HEK293 (cell line): ENCODE measurements around the gene NFIB.

Source experiments
- PRDM10 ChIP-seq: fragments of 450-650 bp; formaldehyde crosslinking; IDR thresholded peaks from 2 replicates; pipeline ENCODE4 v1.5.1; 2016; ENCODE audit warnings: missing biosample characterization, missing genetic modification characterization
- SALL2 ChIP-seq: fragments of 450-650 bp; formaldehyde crosslinking; IDR thresholded peaks from 2 replicates; pipeline ENCODE4 v1.5.0; 2017; ENCODE audit warnings: missing biosample characterization, mild to moderate bottlenecking, missing genetic modification characterization, borderline replicate concordance
- TCF7L2 ChIP-seq: IDR thresholded peaks from 2 replicates; pipeline ENCODE4 v1.6.1; 2011; ENCODE audit warnings: low read depth, mild to moderate bottlenecking, inconsistent platforms, low read length, moderate library complexity, borderline replicate concordance
- YY1 ChIP-seq: fragments of 450-650 bp; formaldehyde crosslinking; IDR thresholded peaks from 2 replicates; pipeline ENCODE4 v1.5.1; 2018; ENCODE audit warnings: missing biosample characterization, missing genetic modification characterization
- ZBTB17 ChIP-seq: fragments of 450-650 bp; formaldehyde crosslinking; IDR thresholded peaks from 2 replicates; pipeline ENCODE4 v1.5.1; 2016; ENCODE audit warnings: missing biosample characterization, missing genetic modification characterization
- ZBTB8A ChIP-seq: fragments of 450-650 bp; formaldehyde crosslinking; IDR thresholded peaks from 2 replicates; pipeline ENCODE4 v1.5.1; 2016; ENCODE audit warnings: missing biosample characterization, missing genetic modification characterization
- ZNF138 ChIP-seq: fragments of 450-650 bp; formaldehyde crosslinking; IDR thresholded peaks from 2 replicates; pipeline ENCODE4 v1.5.1; 2016; ENCODE audit warnings: missing biosample characterization, missing genetic modification characterization, borderline replicate concordance
- ZNF140 ChIP-seq: fragments of 450-650 bp; formaldehyde crosslinking; IDR thresholded peaks from 2 replicates; pipeline ENCODE4 v1.5.1; 2016; ENCODE audit warnings: missing biosample characterization, missing genetic modification characterization
- ZNF501 ChIP-seq: fragments of 450-650 bp; formaldehyde crosslinking; IDR thresholded peaks from 2 replicates; pipeline ENCODE4 v1.5.1; 2016; ENCODE audit warnings: missing biosample characterization, missing genetic modification characterization
- ZNF624 ChIP-seq: fragments of 450-650 bp; formaldehyde crosslinking; IDR thresholded peaks from 2 replicates; pipeline ENCODE4 v1.5.1; 2017; ENCODE audit warnings: missing biosample characterization, missing genetic modification characterization
- ZNF664 ChIP-seq: fragments of 450-650 bp; formaldehyde crosslinking; IDR thresholded peaks from 2 replicates; pipeline ENCODE4 v1.5.1; 2016; ENCODE audit warnings: missing biosample characterization, missing genetic modification characterization
- TF ChIP-seq, protein P1 (sequence below): fragments of 450-650 bp; formaldehyde crosslinking; IDR thresholded peaks from 2 replicates; pipeline ENCODE4 v1.5.1; 2016; ENCODE audit warnings: missing biosample characterization, missing genetic modification characterization
- TF ChIP-seq, protein P2 (sequence below): fragments of 450-650 bp; formaldehyde crosslinking; IDR thresholded peaks from 2 replicates; pipeline ENCODE4 v1.5.1; 2016; ENCODE audit warnings: missing biosample characterization, missing genetic modification characterization

DNA sequence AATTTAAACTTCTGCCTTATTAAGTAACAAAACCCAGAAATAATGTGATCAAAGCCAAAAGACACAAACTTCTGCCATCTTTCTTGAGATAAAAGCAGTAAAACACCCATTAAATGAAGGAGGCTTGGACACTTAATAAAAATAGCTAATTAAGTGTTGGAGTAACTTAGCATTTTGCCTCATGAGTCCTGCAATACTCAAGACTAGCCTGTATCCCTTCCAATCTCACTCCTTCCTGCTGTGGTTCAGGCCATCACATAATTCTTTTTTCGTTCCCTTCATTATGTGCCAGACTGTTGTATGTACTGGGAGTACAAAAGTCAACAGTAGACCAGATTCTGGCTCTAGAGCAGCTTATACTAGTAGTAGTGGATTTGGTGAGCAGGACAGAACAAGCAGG lies 250.2 kb downstream of the NFIB start:
- no peak for TF ChIP-seq SALL2 (tag by site-specific recombination)
- no peak for TF ChIP-seq ZNF501 (tag by site-specific recombination)
- no peak for TF ChIP-seq ZNF138 (tag by site-specific recombination)
- no peak for TF ChIP-seq ZBTB17
- TF ChIP-seq TCF7L2: no peak
- no peak for TF ChIP-seq ZNF140
- TF ChIP-seq ZNF664: no peak
- no peak for TF ChIP-seq ZNF624 (tag by site-specific recombination)
- TF ChIP-seq, protein P1, sequence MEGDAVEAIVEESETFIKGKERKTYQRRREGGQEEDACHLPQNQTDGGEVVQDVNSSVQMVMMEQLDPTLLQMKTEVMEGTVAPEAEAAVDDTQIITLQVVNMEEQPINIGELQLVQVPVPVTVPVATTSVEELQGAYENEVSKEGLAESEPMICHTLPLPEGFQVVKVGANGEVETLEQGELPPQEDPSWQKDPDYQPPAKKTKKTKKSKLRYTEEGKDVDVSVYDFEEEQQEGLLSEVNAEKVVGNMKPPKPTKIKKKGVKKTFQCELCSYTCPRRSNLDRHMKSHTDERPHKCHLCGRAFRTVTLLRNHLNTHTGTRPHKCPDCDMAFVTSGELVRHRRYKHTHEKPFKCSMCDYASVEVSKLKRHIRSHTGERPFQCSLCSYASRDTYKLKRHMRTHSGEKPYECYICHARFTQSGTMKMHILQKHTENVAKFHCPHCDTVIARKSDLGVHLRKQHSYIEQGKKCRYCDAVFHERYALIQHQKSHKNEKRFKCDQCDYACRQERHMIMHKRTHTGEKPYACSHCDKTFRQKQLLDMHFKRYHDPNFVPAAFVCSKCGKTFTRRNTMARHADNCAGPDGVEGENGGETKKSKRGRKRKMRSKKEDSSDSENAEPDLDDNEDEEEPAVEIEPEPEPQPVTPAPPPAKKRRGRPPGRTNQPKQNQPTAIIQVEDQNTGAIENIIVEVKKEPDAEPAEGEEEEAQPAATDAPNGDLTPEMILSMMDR (tag by site-specific recombination): no peak
- TF ChIP-seq YY1 (tag by site-specific recombination): no peak
- TF ChIP-seq, protein P2, sequence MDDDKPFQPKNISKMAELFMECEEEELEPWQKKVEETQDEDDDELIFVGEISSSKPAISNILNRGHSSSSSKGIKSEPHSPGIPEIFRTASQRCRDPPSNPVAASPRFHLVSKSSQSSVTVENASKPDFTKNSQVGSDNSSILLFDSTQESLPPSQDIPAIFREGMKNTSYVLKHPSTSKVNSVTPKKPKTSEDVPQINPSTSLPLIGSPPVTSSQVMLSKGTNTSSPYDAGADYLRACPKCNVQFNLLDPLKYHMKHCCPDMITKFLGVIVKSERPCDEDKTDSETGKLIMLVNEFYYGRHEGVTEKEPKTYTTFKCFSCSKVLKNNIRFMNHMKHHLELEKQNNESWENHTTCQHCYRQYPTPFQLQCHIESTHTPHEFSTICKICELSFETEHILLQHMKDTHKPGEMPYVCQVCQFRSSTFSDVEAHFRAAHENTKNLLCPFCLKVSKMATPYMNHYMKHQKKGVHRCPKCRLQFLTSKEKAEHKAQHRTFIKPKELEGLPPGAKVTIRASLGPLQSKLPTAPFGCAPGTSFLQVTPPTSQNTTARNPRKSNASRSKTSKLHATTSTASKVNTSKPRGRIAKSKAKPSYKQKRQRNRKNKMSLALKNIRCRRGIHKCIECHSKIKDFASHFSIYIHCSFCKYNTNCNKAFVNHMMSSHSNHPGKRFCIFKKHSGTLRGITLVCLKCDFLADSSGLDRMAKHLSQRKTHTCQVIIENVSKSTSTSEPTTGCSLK (tag by site-specific recombination): no peak
- TF ChIP-seq PRDM10 (tag by site-specific recombination): no peak
- no peak for TF ChIP-seq ZBTB8A (tag by site-specific recombination)
